ENCODE results near the gene CDK4.
"Not testable (repeated sequence)": the region's sequence is repeated elsewhere in the genome, so short reads cannot be mapped to it uniquely, and the experiment has no call there.

CDK4 gene

GRCh38 chr12:57724003-57724935 lies 27.8 kb downstream of the CDK4 start:
- Histone ChIP-seq H3K9me3 (no peaks in the 10 kb centered on the region), H3K4me1 (peaks cover 2% of the 10 kb centered on the region; the same call in 1 of the 2 replicates), H3K36me3 (no peaks in the 10 kb centered on the region), H3K4me3 (ENCODE audit: low read depth, low read length) (no peak overlapping the region), H3K27me3 (no peaks in the 10 kb centered on the region)
- no peak for TF ChIP-seq CTCF (IDR thresholded peaks at IDR 0.05; ENCODE audit: low read depth, low read length)
- DNase-seq, result no peak

- Histone ChIP-seq H3K9me3 (no peaks in the 10 kb centered on the region), H3K36me3 (peaks cover 3% of the 10 kb centered on the region), H3K4me3 (ENCODE audit: low read depth, low read length) (no peak overlapping the region), H3K4me1 (peaks cover 2% of the 10 kb centered on the region; the same call in 1 of the 2 replicates), H3K27me3 (no peaks in the 10 kb centered on the region)
- no peak for DNase-seq
- TF ChIP-seq CTCF (IDR thresholded peaks at IDR 0.05; ENCODE audit: low read depth, low read length), result no peak
These were observed 28.5 kb downstream of the CDK4 start for GRCh38 chr12:57723630-57723962.

GRCh38 chr12:57722716-57723629 lies 29.1 kb downstream of the CDK4 start:
- Histone ChIP-seq H3K9me3 (no peaks in the 10 kb centered on the region), H3K36me3 (peaks cover 9% of the 10 kb centered on the region), H3K27me3 (no peaks in the 10 kb centered on the region), H3K4me1 (peaks cover 2% of the 10 kb centered on the region; the same call in 1 of the 2 replicates), H3K4me3 (ENCODE audit: low read depth, low read length) (no peak overlapping the region)
- DNase-seq, result no peak
- no peak for TF ChIP-seq CTCF (IDR thresholded peaks at IDR 0.05; ENCODE audit: low read depth, low read length)

GRCh38 chr12:57721846-57722608 lies 30.1 kb downstream of the CDK4 start:
- DNase-seq; H3K4me3 ChIP-seq (ENCODE audit: low read depth, low read length); H3K4me1 ChIP-seq; H3K27me3 ChIP-seq; H3K9me3 ChIP-seq: not testable (repeated sequence)
- peaks cover 14% of the 10 kb centered on the region for H3K36me3 ChIP-seq

GRCh38 chr12:57720606-57721595 lies 31.2 kb downstream of the CDK4 start:
- no peak for TF ChIP-seq CTCF (IDR thresholded peaks at IDR 0.05; ENCODE audit: low read depth, low read length)
- peaks cover 19% of the 10 kb centered on the region for H3K36me3 ChIP-seq
- H3K4me3 ChIP-seq (ENCODE audit: low read depth, low read length), result no peak overlapping the region
- no peaks in the 10 kb centered on the region for H3K9me3 ChIP-seq
- no peaks in the 10 kb centered on the region for H3K27me3 ChIP-seq
- DNase-seq, result no peak
- peaks cover 2% of the 10 kb centered on the region; the same call in 1 of the 2 replicates for H3K4me1 ChIP-seq

Data from BE2C (cell line).